Measurements from ENCODE around the gene CT47C1.

The CT47C1 gene

GRCh38 chrX:119075270-119076025, 2.7 kb downstream of the CT47C1 start:
- no peak for DNase-seq

- no peak for DNase-seq
These were observed 9.5 kb downstream of the CT47C1 start for GRCh38 chrX:119082278-119082677.

- DNase-seq = peak; percentile 17
These were observed 12.0 kb downstream of the CT47C1 start for GRCh38 chrX:119084766-119085165.

- no peak for DNase-seq
These were observed 14.3 kb downstream of the CT47C1 start for GRCh38 chrX:119087121-119087520.

DNA sequence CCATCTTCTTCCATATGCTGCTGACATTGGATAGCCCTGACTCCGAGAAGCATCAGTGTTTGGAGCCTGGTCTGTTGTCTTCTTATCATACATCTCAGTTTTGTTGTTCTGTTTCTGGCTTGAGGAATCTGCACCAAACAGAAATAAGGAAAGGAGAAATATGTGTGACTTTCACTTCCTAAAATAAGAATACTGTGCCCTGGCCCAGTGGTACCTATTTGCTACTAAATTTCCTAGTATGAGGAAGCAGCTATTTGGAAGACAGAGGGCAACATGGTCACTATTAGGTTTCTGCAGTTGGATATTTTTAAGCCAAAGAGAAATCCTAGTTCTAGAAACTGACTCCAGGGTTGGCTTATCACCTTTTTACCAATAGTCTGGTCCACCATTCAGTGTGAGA, 16.8 kb downstream of the CT47C1 start:
- peak; percentile 39 for DNase-seq

DNA sequence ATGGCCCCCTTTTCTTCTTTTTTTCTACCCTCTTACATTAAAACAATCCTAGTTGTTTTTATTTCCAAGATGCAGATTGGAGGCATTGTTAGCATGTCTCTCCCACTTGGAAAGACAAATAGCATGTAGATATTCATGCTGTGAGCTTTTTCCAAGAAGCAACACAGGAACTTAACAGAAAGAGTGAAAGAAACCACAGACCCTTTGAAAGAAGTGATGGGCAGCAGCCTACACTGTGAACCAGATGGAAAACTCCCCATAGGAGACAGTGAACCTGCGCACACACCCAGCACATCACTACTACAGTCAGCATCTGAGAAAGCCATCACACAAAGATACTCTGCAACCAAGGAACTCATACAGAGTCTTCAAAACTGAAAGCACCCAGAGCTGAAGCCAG, 17.8 kb downstream of the CT47C1 start:
- DNase-seq = no peak

DNA sequence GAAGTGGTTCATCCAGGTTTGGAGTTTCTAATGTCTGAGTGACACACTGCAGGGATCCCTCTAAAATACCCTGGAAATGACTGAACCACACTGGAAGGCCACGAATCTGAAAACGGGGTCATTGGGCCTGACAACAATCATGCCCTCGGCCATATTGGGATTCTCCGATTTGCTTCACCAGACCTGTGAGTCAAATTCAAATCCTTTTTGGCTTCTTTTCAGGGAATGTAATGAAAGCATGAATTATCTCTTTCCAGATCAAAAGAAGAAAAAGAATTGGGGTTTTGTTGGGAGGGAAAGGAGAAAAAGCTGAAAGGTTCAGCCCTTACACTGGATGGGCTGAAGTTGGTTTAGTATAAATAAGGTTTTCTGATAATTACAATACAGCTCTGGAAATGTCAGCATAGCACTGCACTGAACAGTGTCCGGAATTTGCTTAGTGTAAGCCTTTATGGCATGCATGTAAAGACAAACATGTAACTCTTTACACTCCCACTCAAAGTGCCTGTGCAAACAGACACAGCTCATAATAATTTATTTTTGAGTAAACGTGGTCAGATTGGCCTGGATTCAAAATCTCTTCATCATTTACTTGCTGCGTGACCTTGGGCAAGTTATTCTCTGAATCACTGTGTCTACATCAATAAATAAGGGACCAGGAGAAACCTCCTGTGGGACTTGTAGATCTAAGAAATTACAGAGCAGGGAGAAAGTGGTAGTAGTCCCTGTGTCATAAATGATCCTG, 21.4 kb downstream of the CT47C1 start:
- no peak for DNase-seq

- DNase-seq = no peak
These were observed 22.0 kb downstream of the CT47C1 start for GRCh38 chrX:119094819-119095218.

DNA sequence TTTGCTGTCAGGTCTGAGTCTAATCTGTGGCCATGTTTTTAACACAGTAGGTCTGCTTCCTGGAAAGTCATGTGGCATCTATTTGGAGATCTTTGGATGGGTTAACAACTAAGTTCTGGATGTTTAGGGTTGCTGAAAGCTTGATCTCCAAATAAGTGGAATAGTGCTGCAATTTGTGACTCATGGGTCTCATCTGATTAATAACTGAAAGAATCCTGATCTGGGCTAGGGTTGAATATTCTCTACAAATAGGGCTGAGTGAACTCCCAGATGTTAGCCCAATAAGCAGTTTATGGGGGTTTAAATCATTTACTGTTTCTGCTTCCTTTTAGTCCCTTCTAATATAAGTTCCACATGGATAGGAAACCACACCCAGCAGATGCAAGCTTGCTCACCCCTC, 23.1 kb downstream of the CT47C1 start:
- peak; percentile 5 for DNase-seq

GRCh38 chrX:119101168-119101567, 28.4 kb downstream of the CT47C1 start:
- no peak for DNase-seq

GRCh38 chrX:119105826-119106225, 33.0 kb downstream of the CT47C1 start:
- no peak for DNase-seq

GRCh38 chrX:119107206-119107605, 34.4 kb downstream of the CT47C1 start:
- DNase-seq = peak; percentile 52

DNA sequence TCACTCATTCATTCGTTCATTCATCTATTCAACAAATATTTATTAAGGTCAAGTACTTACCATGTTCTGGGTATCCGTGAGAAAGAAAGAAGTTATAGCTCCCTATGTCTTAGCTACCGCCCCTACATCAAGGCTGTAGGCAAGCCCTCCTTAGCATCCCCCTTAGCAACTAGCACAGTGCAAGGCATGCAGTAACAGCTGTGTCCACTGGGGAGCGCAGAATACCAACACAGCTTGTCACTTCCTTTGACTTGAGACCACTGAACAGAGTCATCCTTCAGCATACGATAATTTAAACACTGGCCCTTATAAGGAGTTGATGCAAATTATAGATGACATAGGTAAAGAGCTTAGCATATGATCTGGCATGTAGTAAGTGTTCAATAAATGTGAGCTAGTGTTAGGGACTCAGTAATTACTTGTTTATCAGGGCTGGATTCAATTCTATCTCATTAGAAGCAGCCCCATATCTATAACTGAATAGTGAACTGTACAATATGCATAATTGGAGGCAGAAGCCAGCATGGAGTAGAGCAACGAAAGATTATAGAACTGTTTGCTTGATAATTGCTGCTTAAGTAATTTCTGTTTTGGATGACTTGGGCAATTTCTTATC, 46.1 kb downstream of the CT47C1 start:
- peak; percentile 31 for DNase-seq

- peak; percentile 52 for DNase-seq
These were observed 48.5 kb downstream of the CT47C1 start for GRCh38 chrX:119121341-119121740.
